Lower leg skin (tissue), 3 donors: Measurements from ENCODE around the gene VPS13A.

Experiments used
- POLR2A ChIP-seq, 2 donors: fragments of 450-650 bp; IDR thresholded peaks; one replicate each; pipeline ENCODE4 v1.6.1; 2016 to 2017; ENCODE audit warnings: antibody characterized with exemption in 2 of 2, mild to moderate bottlenecking in 1 of 2, moderate library complexity in 1 of 2
- TF ChIP-seq, protein P1 (sequence below), 3 donors: fragments of 450-650 bp; IDR thresholded peaks; one replicate each; pipeline ENCODE4 v1.5.1; 2016; ENCODE audit warnings: antibody characterized with exemption in 3 of 3, mild to moderate bottlenecking in 3 of 3, moderate library complexity in 2 of 3

DNA sequence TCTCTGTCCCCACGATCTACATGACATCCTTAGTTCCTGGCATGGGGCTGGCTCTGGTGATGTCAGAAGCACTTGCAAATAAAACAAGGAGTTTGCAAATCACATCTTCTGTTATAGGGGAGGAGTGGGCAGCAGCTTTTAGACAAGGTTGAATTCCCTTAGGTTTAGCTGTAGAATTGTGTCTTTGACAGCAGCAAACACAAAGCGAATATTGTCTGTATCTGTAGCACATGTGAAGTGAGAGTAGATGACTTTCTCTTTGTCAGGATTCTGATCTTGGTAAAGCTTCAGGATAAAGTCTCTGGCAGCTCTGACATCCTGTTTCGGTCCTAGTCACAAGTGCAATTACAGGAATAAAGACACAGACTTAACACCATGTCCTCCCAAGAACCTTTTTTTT, 246.5 kb downstream of the VPS13A start:
- TF ChIP-seq, protein P1, sequence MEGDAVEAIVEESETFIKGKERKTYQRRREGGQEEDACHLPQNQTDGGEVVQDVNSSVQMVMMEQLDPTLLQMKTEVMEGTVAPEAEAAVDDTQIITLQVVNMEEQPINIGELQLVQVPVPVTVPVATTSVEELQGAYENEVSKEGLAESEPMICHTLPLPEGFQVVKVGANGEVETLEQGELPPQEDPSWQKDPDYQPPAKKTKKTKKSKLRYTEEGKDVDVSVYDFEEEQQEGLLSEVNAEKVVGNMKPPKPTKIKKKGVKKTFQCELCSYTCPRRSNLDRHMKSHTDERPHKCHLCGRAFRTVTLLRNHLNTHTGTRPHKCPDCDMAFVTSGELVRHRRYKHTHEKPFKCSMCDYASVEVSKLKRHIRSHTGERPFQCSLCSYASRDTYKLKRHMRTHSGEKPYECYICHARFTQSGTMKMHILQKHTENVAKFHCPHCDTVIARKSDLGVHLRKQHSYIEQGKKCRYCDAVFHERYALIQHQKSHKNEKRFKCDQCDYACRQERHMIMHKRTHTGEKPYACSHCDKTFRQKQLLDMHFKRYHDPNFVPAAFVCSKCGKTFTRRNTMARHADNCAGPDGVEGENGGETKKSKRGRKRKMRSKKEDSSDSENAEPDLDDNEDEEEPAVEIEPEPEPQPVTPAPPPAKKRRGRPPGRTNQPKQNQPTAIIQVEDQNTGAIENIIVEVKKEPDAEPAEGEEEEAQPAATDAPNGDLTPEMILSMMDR (IDR thresholded peaks at IDR 0.05), result no peak
- TF ChIP-seq POLR2A (IDR thresholded peaks at IDR 0.05), result no peak
